H1 (cell line): ENCODE results near the gene BBS4. TPM values are rescaled to one million over a fixed set of nuclear protein-coding genes. Genes with fewer than 3 reads are reported as not detected.

Experiments
- CTCF ChIA-PET: fragments of 300-600 bp; sonication (Branson Sonifier 250); formaldehyde crosslinking; loops from one replicate; lab custom pipeline; 2021; ENCODE audit not compliant: partially characterized antibody; lab: Charles Lee
- POLR2A ChIA-PET: fragments of 300-600 bp; sonication (Branson Sonifier 250); formaldehyde crosslinking; loops from one replicate; lab custom pipeline; 2021; ENCODE audit warnings: inconsistent platforms; ENCODE audit not compliant: partially characterized antibody; lab: Charles Lee
- DNase-seq, 2 experiments: peaks; one replicate each; pipeline versions ENCODE4 v3.0.0 to v3.0.0-alpha.2; 2010 to 2022; ENCODE audit warnings: low spot score in 2 of 2, low read depth in 1 of 2, mixed read lengths in 1 of 2
- FAIRE-seq: peaks from 2 replicates; lab custom pipeline; 2011; peaks lifted over from hg19 to GRCh38; lab: Jason Lieb, UNC
- H2AFZ ChIP-seq: 2 replicates; pipeline ENCODE4 v1.8.1; 2012; ENCODE audit warnings: low read length, inconsistent platforms
- H2AK5ac ChIP-seq: 2 replicates; pipeline ENCODE4 v1.6.1; 2013; ENCODE audit warnings: low read depth, low read length
- H2BK120ac ChIP-seq: replicated peaks from 2 replicates; pipeline ENCODE3; 2013; ENCODE audit warnings: low read depth, low read length, inconsistent platforms
- H2BK12ac ChIP-seq: 2 replicates; pipeline ENCODE4 v1.6.1; 2013; ENCODE audit warnings: low read depth, low read length
- H2BK15ac ChIP-seq: 2 replicates; pipeline ENCODE4 v1.6.1; 2013; ENCODE audit warnings: low read length
- H2BK20ac ChIP-seq: 2 replicates; pipeline ENCODE4 v1.6.1; 2013; ENCODE audit warnings: low read length
- H2BK5ac ChIP-seq: 2 replicates; pipeline ENCODE4 v1.6.1; 2013; ENCODE audit warnings: low read depth, low read length
- H3K14ac ChIP-seq: 2 replicates; pipeline ENCODE4 v1.6.1; 2013; ENCODE audit warnings: inconsistent platforms; ENCODE audit not compliant: insufficient read length
- H3K18ac ChIP-seq: 2 replicates; pipeline ENCODE4 v1.6.1; 2013; ENCODE audit warnings: low read length; ENCODE audit errors: extremely low read depth
- H3K23ac ChIP-seq: 2 replicates; pipeline ENCODE4 v1.6.1; 2013; ENCODE audit warnings: inconsistent platforms; ENCODE audit not compliant: insufficient read length
- H3K23me2 ChIP-seq: 2 replicates; pipeline ENCODE4 v1.6.1; 2013; ENCODE audit warnings: low read depth, low read length
- H3K27ac ChIP-seq: 2 replicates; pipeline ENCODE4 v1.6.1; 2011; ENCODE audit warnings: low read depth, low read length, inconsistent platforms
- H3K27me3 ChIP-seq, 4 experiments: replicated peaks in 1 of 4; 1 replicate in 1 of 4; 2 replicates in 3 of 4; pipeline versions ENCODE4 v1.6.1 to v1.8.1; 2011 to 2013; ENCODE audit warnings: low read length in 3 of 4, mild to moderate bottlenecking in 3 of 4, inconsistent platforms in 2 of 4, mixed read lengths in 2 of 4, moderate library complexity in 1 of 4; ENCODE audit not compliant: control insufficient read depth in 3 of 4, insufficient read depth in 3 of 4; ENCODE audit errors: extremely low read depth in 1 of 4
- H3K36me3 ChIP-seq, 4 experiments: 2 replicates each; pipeline versions ENCODE4 v1.6.1 to v1.8.1; 2011 to 2013; ENCODE audit warnings: mild to moderate bottlenecking in 4 of 4, low read length in 3 of 4, moderate library complexity in 2 of 4, control low read depth in 1 of 4, inconsistent platforms in 1 of 4; ENCODE audit not compliant: insufficient read depth in 4 of 4, control insufficient read depth in 2 of 4
- H3K4ac ChIP-seq: replicated peaks from 2 replicates; pipeline ENCODE3; 2013; ENCODE audit warnings: low read length, low read depth, mixed read lengths, inconsistent platforms; ENCODE audit not compliant: insufficient read length
- H3K4me1 ChIP-seq, 4 experiments: replicated peaks in 1 of 4; 1 replicate in 1 of 4; 2 replicates in 3 of 4; pipeline versions ENCODE4 v1.6.1 to v1.8.1; 2011 to 2013; ENCODE audit warnings: low read length in 3 of 4, inconsistent platforms in 2 of 4, mixed read lengths in 1 of 4; ENCODE audit not compliant: insufficient read depth in 4 of 4, control insufficient read depth in 3 of 4
- H3K4me2 ChIP-seq, 2 experiments: 2 replicates each; pipeline versions ENCODE4 v1.6.1 to v1.8.1; 2011 to 2013; ENCODE audit warnings: low read depth in 2 of 2, low read length in 2 of 2, control low read depth in 1 of 2, inconsistent platforms in 1 of 2, mild to moderate bottlenecking in 1 of 2; ENCODE audit not compliant: insufficient read depth in 1 of 2
- H3K4me3 ChIP-seq, 4 experiments: fragments of 200-600, 300-600 bp in 1 of 4; sonication (generic), shearing (Covaris generic), sonication (Bioruptor Twin) in 1 of 4; 2 replicates each; pipeline versions ENCODE4 v1.5.1 to v1.8.1; 2011 to 2016; ENCODE audit warnings: low read length in 4 of 4, low read depth in 3 of 4, control low read depth in 2 of 4, inconsistent platforms in 2 of 4, mild to moderate bottlenecking in 2 of 4, mixed read lengths in 1 of 4, moderate library complexity in 1 of 4; ENCODE audit not compliant: insufficient read depth in 2 of 4; ENCODE audit errors: extremely low read depth in 1 of 4
- H3K56ac ChIP-seq: replicated peaks from 2 replicates; pipeline ENCODE3; 2013; ENCODE audit warnings: low read depth, mild to moderate bottlenecking, mixed read lengths, low read length, inconsistent platforms; ENCODE audit not compliant: insufficient read length
- H3K79me1 ChIP-seq: 2 replicates; pipeline ENCODE4 v1.6.1; 2013; ENCODE audit warnings: low read depth, low read length, control low read depth
- H3K79me2 ChIP-seq, 2 experiments: 2 replicates each; pipeline versions ENCODE4 v1.6.1 to v1.8.1; 2012 to 2013; ENCODE audit warnings: low read length in 2 of 2, mild to moderate bottlenecking in 2 of 2, inconsistent platforms in 1 of 2; ENCODE audit not compliant: insufficient read depth in 2 of 2, control insufficient read depth in 1 of 2
- H3K9ac ChIP-seq, 4 experiments: replicated peaks in 1 of 4; 1 replicate in 1 of 4; 2 replicates in 3 of 4; pipeline versions ENCODE4 v1.6.1 to v1.8.1; 2011 to 2013; ENCODE audit warnings: low read depth in 3 of 4, low read length in 3 of 4, control low read depth in 2 of 4, mild to moderate bottlenecking in 2 of 4, moderate library complexity in 2 of 4, inconsistent platforms in 1 of 4; ENCODE audit errors: extremely low read depth in 1 of 4
- H3K9me3 ChIP-seq, 2 experiments: 2 replicates each; pipeline versions ENCODE4 v1.6.1 to v1.8.1; 2012 to 2013; ENCODE audit warnings: mild to moderate bottlenecking in 2 of 2, moderate library complexity in 2 of 2, control low read depth in 1 of 2, inconsistent platforms in 1 of 2, low read depth in 1 of 2, low read length in 1 of 2, mixed read lengths in 1 of 2; ENCODE audit not compliant: insufficient read depth in 2 of 2
- H4K20me1 ChIP-seq, 2 experiments: replicated peaks in 1 of 2; 2 replicates each; pipeline versions ENCODE3 to v1.8.1; 2011 to 2013; ENCODE audit warnings: inconsistent platforms in 2 of 2, low read length in 2 of 2, mild to moderate bottlenecking in 1 of 2; ENCODE audit not compliant: insufficient read depth in 2 of 2, control insufficient read depth in 1 of 2
- H4K5ac ChIP-seq: 2 replicates; pipeline ENCODE4 v1.6.1; 2013; ENCODE audit warnings: low read length, low read depth, mixed read lengths, inconsistent platforms; ENCODE audit not compliant: insufficient read length
- H4K8ac ChIP-seq: 2 replicates; pipeline ENCODE4 v1.8.0; 2013; ENCODE audit warnings: mild to moderate bottlenecking, moderate library complexity, low read length, inconsistent platforms; ENCODE audit not compliant: insufficient read depth; ENCODE audit errors: extremely low read depth
- H4K91ac ChIP-seq: replicated peaks from 2 replicates; pipeline ENCODE3; 2013; ENCODE audit warnings: low read length, mixed read lengths, inconsistent platforms; ENCODE audit not compliant: insufficient read length
- BCL11A ChIP-seq, 2 experiments: IDR thresholded peaks; one replicate each; pipeline ENCODE4 v1.6.1; 2011; ENCODE audit warnings: low read depth in 2 of 2, low read length in 2 of 2, mild to moderate bottlenecking in 2 of 2
- BRCA1 ChIP-seq: IDR thresholded peaks from 2 replicates; pipeline ENCODE4 v1.6.1; 2012; ENCODE audit warnings: low read depth, low read length, improper control_type of control experiment
- CEBPB ChIP-seq: IDR thresholded peaks from 2 replicates; pipeline ENCODE4 v1.6.1; 2012; ENCODE audit warnings: low read depth, low read length
- EP300 ChIP-seq, 2 experiments: IDR thresholded peaks; 1 replicate in 1 of 2; 2 replicates in 1 of 2; pipeline ENCODE4 v1.6.1; 2011 to 2012; ENCODE audit warnings: low read depth in 2 of 2, low read length in 2 of 2, mild to moderate bottlenecking in 2 of 2, borderline replicate concordance in 1 of 2, inconsistent platforms in 1 of 2, moderate library complexity in 1 of 2
- HDAC2 ChIP-seq, 2 experiments: fragments of 300-600 bp in 1 of 2; sonication (generic) in 1 of 2; IDR thresholded peaks; 2 replicates each; pipeline ENCODE4 v1.6.1; 2011 to 2012; ENCODE audit warnings: low read depth in 2 of 2, low read length in 2 of 2, mild to moderate bottlenecking in 2 of 2, moderate library complexity in 2 of 2, borderline replicate concordance in 1 of 2, inconsistent platforms in 1 of 2
- KDM4A ChIP-seq: IDR thresholded peaks from one replicate; pipeline ENCODE4 v1.7.1; 2012; ENCODE audit warnings: low read depth, mild to moderate bottlenecking, moderate library complexity, low read length, inconsistent platforms; ENCODE audit not compliant: severe bottlenecking
- RAD21 ChIP-seq, 2 experiments: IDR thresholded peaks in 1 of 2; conservative IDR thresholded peaks in 1 of 2; 2 replicates each; pipeline ENCODE4 v1.6.1; 2011; ENCODE audit warnings: low read depth in 2 of 2, low read length in 2 of 2, improper control_type of control experiment in 1 of 2, inconsistent platforms in 1 of 2, mild to moderate bottlenecking in 1 of 2, moderate library complexity in 1 of 2
- RFX5 ChIP-seq: IDR thresholded peaks from 2 replicates; pipeline ENCODE4 v1.6.1; 2011; ENCODE audit warnings: low read depth, low read length, improper control_type of control experiment, borderline replicate concordance
- RXRA ChIP-seq: IDR thresholded peaks from 2 replicates; pipeline ENCODE4 v1.6.1; 2011; ENCODE audit warnings: low read depth, mild to moderate bottlenecking, low read length, moderate library complexity; ENCODE audit not compliant: insufficient read depth
- SIN3A ChIP-seq, 2 experiments: IDR thresholded peaks in 1 of 2; conservative IDR thresholded peaks in 1 of 2; 2 replicates each; pipeline ENCODE4 v1.6.1; 2011 to 2012; ENCODE audit warnings: low read length in 2 of 2, improper control_type of control experiment in 1 of 2, low read depth in 1 of 2, mild to moderate bottlenecking in 1 of 2
- SIRT6 ChIP-seq: IDR thresholded peaks from one replicate; pipeline ENCODE4 v1.7.1; 2012; ENCODE audit warnings: low read length, inconsistent platforms
- SUZ12 ChIP-seq: fragments of 200-600 bp; sonication (generic); IDR thresholded peaks from 2 replicates; pipeline ENCODE4 v1.6.1; 2012; ENCODE audit warnings: mild to moderate bottlenecking, inconsistent platforms, low read length, moderate library complexity, mixed read lengths
- TAF1 ChIP-seq: IDR thresholded peaks from 2 replicates; pipeline ENCODE4 v1.6.1; 2011; ENCODE audit warnings: mild to moderate bottlenecking, low read depth, low read length
- TCF12 ChIP-seq: IDR thresholded peaks from 2 replicates; pipeline ENCODE4 v1.6.1; 2011; ENCODE audit warnings: low read depth, mild to moderate bottlenecking, low read length
- WGBS, 2 experiments: shearing (Covaris generic) in 1 of 2; methylation state at CpG; one replicate each; pipeline versions ENCODE4 v1.1.6 to v1.1.7; 2013 to 2015; ENCODE audit warnings: low lambda C conversion rate in 2 of 2, mixed read lengths in 2 of 2, inconsistent platforms in 1 of 2, low coverage in 1 of 2, missing lambda C conversion rate in 1 of 2; ENCODE audit not compliant: insufficient replicate concordance in 2 of 2, insufficient coverage in 1 of 2, insufficient read length in 1 of 2; ENCODE audit errors: extremely low coverage in 1 of 2, missing lambda C conversion rate in 1 of 2; 5-methylcytosine and 5-hydroxymethylcytosine counted together
- polyA plus RNA-seq, 7 experiments: library from polyadenylated mRNA; depleted of rRNA in 3 of 7; stranded (reverse) in 5 of 7; unstranded in 2 of 7; fragments of >200 nt in 5 of 7; fragments of 200-250 nt in 2 of 7; gene quantifications; 1 replicate in 5 of 7; 2 replicates in 1 of 7; 4 replicates in 1 of 7; pipeline versions ENCODE4 v1.2.1 to v1.2.3, GENCODE V29; 2011 to 2013; ENCODE audit warnings: missing spikeins in 2 of 7, mixed read lengths in 2 of 7
- total RNA-seq: library from RNA; stranded (reverse); fragmentation: NEBNext Ultra II Directional; extraction: Animal tissue kit (Norgen Biotek cat#: 25700); gene quantifications from 2 replicates; pipeline ENCODE4 v1.2.1, GENCODE V29; 2021

The BBS4 gene
- total and polyA plus RNA-seq, 2 of the 8 experiments (the other 6 are each of a cell fraction or from before 2014, with no cell fraction given) = 17.4 to 24.1 TPM

- Histone ChIP-seq H4K20me1 (no peaks in the 10 kb centered on the region), H2BK12ac (no peak overlapping the region), H3K4me2 (no peak overlapping the region), H2AFZ (no peak overlapping the region), H2BK20ac (no peak overlapping the region), H3K4me3 (no peak overlapping the region), H3K27ac (no peak overlapping the region), H4K91ac (no peak overlapping the region), H4K8ac (no peak overlapping the region), H2BK5ac (no peak overlapping the region), H3K4ac (no peak overlapping the region), H3K9ac (no peak overlapping the region), H3K14ac (no peak overlapping the region), H3K56ac (no peak overlapping the region), H2AK5ac (no peak overlapping the region), H3K36me3 (peaks cover 5 to 33% (median 22%) of the 10 kb centered on the region in 4 experiments), H2BK120ac (no peak overlapping the region), H3K23me2 (no peaks in the 10 kb centered on the region), H3K79me2 (no peaks in the 10 kb centered on the region), H2BK15ac (no peak overlapping the region), H3K27me3 (no peaks in the 10 kb centered on the region), H3K18ac (no peak overlapping the region), H3K9me3 (peaks cover 0 to 4% of the 10 kb centered on the region in 2 experiments; a peak in 1 of 4 replicates), H3K4me1 (no peaks in the 10 kb centered on the region), H4K5ac (no peak overlapping the region), H3K23ac (no peak overlapping the region), H3K79me1 (no peaks in the 10 kb centered on the region)
- FAIRE-seq = no peak
- ChIA-PET POLR2A (no interaction called here), CTCF (interaction anchor here (1.0 to 2.2 kb wide), 3 partner anchors 10 to 138 kb away, joined by 4 to 9 read pairs (median 6); no protein-coding TSS in a partner anchor)
- WGBS, 2 experiments = 90% methylated on average over 1 of the region's 1 CpG; no CpG with 5 or more reads in 1 of the 2 experiments
- DNase-seq = no peak
- TF ChIP-seq SIRT6 (no peak), BCL11A (IDR thresholded peaks at IDR 0.05; ENCODE audit: low read depth in 2 of 2, low read length in 2 of 2) (no peak), SUZ12 (no peak), HDAC2 (IDR thresholded peaks at IDR 0.05; ENCODE audit: borderline replicate concordance in 1 of 2, low read depth in 2 of 2, low read length in 2 of 2) (no peak), BRCA1 (no peak), TAF1 (no peak), SIN3A (conservative IDR thresholded peaks at IDR 0.05 in 1 of 2, IDR thresholded peaks at IDR 0.05 in 1 of 2; ENCODE audit: low read depth in 1 of 2, low read length in 2 of 2) (no peak), RXRA (no peak), KDM4A (no peak), RFX5 (no peak), EP300 (IDR thresholded peaks at IDR 0.05; ENCODE audit: borderline replicate concordance in 1 of 2, low read depth in 2 of 2, low read length in 2 of 2) (no peak), CEBPB (no peak), RAD21 (IDR thresholded peaks at IDR 0.05 in 1 of 2, conservative IDR thresholded peaks at IDR 0.05 in 1 of 2; ENCODE audit: low read depth in 2 of 2, low read length in 2 of 2) (no peak), TCF12 (no peak)
Observed at GRCh38 chr15:72737723-72738122, 51.7 kb downstream of the BBS4 start.
